ENCODE measurements around the gene IST1. TPM values are rescaled to one million over a fixed set of nuclear protein-coding genes. Genes with fewer than 3 reads are reported as not detected.
A peak's percentile ranks its signal among the peaks of the same experiment; 100 is the strongest.

Gene IST1
- total RNA-seq, 2 donors from 2014 or later, result 60.3 to 82.8 TPM

DNA sequence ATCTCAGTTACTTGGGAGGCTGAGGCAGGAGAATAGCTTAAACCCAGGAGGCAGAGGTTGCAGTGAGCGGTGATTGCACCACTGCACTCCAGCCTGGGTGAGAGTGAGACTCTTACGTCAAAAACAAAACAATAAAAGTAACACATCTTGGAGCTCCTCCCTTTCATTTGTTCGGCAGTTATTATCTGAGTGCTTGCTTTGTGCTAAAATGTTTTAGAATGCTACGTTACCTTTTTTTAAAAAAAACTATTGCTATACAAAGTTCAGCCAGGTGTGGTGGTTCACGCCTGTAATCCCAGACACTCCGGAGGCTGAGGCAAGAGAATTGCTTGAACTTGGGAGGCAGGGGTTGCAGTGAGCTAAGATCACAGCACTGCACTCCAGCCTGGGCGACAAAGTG, 15.8 kb downstream of the IST1 start:
- ATAC-seq (no peak), DNase-seq (peak in 1 of 4 donors; percentile 45)
- Histone ChIP-seq H3K4me1 (peaks cover 23% of the 10 kb centered on the region), H3K4me3 (no peak overlapping the region), H3K36me3 (replicated peaks in 1 of 2; ENCODE audit: insufficient read depth in 1 of 2, low read depth in 2 of 2) (no peaks in the 10 kb centered on the region), H3K9me3 (no peaks in the 10 kb centered on the region), H3K27ac (peak overlapping the region in 1 of 4 donors; percentile 17), H3K27me3 (no peaks in the 10 kb centered on the region)
- 62 to 68% methylated on average over 7 of the region's 7 CpGs for WGBS, 2 donors
- intact Hi-C loops (cut with DNase I), result no loop called here
- TF ChIP-seq CTCF (IDR thresholded peaks at IDR 0.05) (no peak), POLR2A (IDR thresholded peaks at IDR 0.05) (no peak)

DNA sequence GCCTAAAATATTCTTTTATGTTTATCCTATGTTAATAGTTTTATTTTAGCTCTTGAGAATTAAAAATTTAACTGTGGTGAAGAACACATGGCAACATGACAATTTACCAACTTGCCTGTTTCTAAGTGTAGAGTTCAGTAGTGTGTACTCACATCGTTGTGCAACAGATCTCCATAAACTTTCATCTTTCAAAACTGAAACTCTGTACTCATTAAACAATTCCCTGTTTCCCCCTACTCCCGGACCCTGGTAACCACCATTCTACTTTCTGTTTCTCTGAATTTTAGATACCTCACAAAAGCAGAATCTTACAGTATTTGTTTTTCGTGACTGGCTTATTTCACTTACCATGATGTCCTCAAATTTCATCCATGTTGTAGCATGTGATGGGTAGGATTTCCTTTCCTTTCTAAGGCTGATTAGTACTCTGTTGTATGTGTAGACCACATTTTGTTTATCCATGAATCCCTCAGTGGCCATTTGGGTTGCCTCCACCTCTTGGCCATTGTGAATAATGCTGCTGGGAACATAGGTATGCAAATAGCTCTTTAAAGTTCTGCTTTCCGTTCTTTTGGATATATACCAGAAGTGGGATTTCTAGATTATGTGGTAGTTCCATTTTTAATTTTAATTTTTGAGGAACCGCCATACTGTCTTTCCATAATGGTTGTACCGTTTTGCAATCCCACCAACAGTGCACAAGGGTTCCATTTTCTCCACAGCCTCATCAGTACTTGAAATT, 17.4 kb downstream of the IST1 start:
- H3K36me3 ChIP-seq (replicated peaks in 1 of 2; ENCODE audit: insufficient read depth in 1 of 2, low read depth in 2 of 2), result no peaks in the 10 kb centered on the region
- DNase-seq (no peak), ATAC-seq (no peak)
- intact Hi-C loops (cut with DNase I), result no loop called here
- TF ChIP-seq POLR2A (IDR thresholded peaks at IDR 0.05), result no peak
- no peaks in the 10 kb centered on the region for H3K9me3 ChIP-seq
- H3K4me3 ChIP-seq, result no peak overlapping the region
- no peaks in the 10 kb centered on the region for H3K27me3 ChIP-seq
- 79 to 88% methylated on average over 6 of the region's 6 CpGs for WGBS, 2 donors
- no peak overlapping the region for H3K27ac ChIP-seq
- peaks cover 23% of the 10 kb centered on the region for H3K4me1 ChIP-seq

DNA sequence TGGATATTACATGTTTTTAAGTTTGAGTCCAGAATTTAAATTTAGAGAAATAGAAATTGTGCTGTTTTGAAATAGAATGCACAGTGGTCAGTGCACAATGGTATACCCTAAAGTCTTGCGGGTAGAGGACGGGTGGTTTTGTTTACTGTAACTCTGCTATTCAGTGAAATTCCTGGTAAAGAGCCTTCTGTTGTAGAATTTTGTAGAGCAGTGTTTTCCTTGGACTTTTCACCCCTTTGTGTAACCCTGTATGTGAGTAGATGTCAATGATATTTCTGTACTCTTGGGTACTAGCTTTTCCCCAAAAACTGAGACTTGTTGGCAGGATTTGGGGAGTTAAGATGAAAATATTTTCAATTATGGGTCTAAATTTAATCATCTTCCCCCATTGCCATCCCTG, 19.5 kb downstream of the IST1 start:
- TF ChIP-seq CTCF (IDR thresholded peaks at IDR 0.05) (no peak), POLR2A (IDR thresholded peaks at IDR 0.05) (no peak)
- Histone ChIP-seq H3K4me3 (no peak overlapping the region), H3K27me3 (no peaks in the 10 kb centered on the region), H3K9me3 (no peaks in the 10 kb centered on the region), H3K4me1 (peaks cover 16% of the 10 kb centered on the region), H3K27ac (no peak overlapping the region), H3K36me3 (replicated peaks in 1 of 2; ENCODE audit: insufficient read depth in 1 of 2, low read depth in 2 of 2) (peaks cover 0 to 4% of the 10 kb centered on the region in 2 donors)
- ATAC-seq, result no peak
- intact Hi-C loops (cut with DNase I), result no loop called here
- 61 to 72% methylated on average over 2 of the region's 2 CpGs for WGBS, 2 donors
- DNase-seq, result no peak

GRCh38 chr16:71915350-71915749, 20.0 kb downstream of the IST1 start:
- intact Hi-C loops (cut with DNase I), result no loop called here
- H3K27me3 ChIP-seq, result no peaks in the 10 kb centered on the region
- H3K27ac ChIP-seq, result no peak overlapping the region
- H3K4me3 ChIP-seq, result no peak overlapping the region
- DNase-seq (no peak), ATAC-seq (no peak)
- 96 to 100% methylated on average over 2 of the region's 2 CpGs for WGBS, 2 donors
- TF ChIP-seq CTCF (IDR thresholded peaks at IDR 0.05) (no peak), POLR2A (IDR thresholded peaks at IDR 0.05) (no peak)
- peaks cover 12% of the 10 kb centered on the region for H3K4me1 ChIP-seq
- peaks cover 0 to 7% of the 10 kb centered on the region in 2 donors for H3K36me3 ChIP-seq (replicated peaks in 1 of 2; ENCODE audit: insufficient read depth in 1 of 2, low read depth in 2 of 2)
- no peaks in the 10 kb centered on the region for H3K9me3 ChIP-seq

DNA sequence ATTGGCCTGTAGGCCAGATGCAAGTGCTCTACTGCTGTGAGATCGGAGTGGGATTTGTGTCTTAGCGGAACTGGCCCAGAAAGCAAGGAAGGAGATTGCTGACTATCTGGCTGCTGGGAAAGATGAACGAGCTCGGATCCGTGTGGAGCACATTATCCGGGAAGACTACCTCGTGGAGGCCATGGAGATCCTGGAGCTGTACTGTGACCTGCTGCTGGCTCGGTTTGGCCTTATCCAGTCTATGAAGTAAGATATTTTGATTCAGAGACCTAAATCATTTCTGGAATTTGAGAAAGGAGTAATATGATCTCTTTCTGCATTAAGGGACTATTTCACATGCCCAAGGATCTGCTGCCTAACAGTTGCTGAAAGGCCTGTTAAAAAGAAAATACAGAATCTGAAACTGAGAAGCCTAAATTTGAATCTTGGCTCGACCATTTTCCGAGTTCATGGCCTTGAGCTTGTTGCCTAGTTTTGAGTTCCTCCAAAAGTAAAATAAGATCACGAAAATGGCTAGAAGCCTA, 21.1 kb downstream of the IST1 start:
- peaks cover 6% of the 10 kb centered on the region for H3K4me1 ChIP-seq
- H3K9me3 ChIP-seq, result no peaks in the 10 kb centered on the region
- ATAC-seq (no peak), DNase-seq (no peak)
- H3K27ac ChIP-seq, result no peak overlapping the region
- 76 to 80% methylated on average over 11 of the region's 11 CpGs for WGBS, 2 donors
- no peaks in the 10 kb centered on the region for H3K27me3 ChIP-seq
- intact Hi-C loops (cut with DNase I), result no loop called here
- peaks cover 0 to 18% of the 10 kb centered on the region in 2 donors for H3K36me3 ChIP-seq (replicated peaks in 1 of 2; ENCODE audit: insufficient read depth in 1 of 2, low read depth in 2 of 2)
- H3K4me3 ChIP-seq, result no peak overlapping the region
- TF ChIP-seq POLR2A (IDR thresholded peaks at IDR 0.05) (no peak), CTCF (IDR thresholded peaks at IDR 0.05) (no peak)

Measured in body of pancreas (tissue), 4 donors.